SIG-M5 treated with dmso at 0.1 percent for 504 hours (cell line): ENCODE data around the gene IPPK.

Experiments
- DNase-seq: peaks from one replicate; lab custom pipeline; 2025; ENCODE audit not compliant: unreplicated experiment; lab: John Stamatoyannopoulos, UW

The IPPK gene

DNA sequence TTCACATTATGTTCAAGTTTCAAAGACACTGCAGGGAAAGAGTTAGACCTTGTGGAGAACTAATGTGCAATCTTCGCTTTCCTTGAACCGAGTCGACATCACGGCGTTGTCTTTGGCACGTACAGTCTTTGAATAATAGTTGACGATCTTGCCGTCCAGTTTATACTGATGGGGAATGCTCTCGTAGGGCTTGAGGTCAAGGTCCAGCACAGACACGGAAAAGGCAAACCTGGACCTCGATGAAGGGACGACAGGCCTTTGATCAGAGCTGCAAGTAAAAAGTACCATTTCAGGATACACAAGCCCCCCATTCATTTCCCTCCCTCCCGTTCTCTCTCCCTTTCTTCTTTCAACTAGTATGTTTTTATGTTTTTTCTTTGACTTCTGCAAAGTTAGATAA lies 54.1 kb downstream of the IPPK start:
- DNase-seq = no peak

DNA sequence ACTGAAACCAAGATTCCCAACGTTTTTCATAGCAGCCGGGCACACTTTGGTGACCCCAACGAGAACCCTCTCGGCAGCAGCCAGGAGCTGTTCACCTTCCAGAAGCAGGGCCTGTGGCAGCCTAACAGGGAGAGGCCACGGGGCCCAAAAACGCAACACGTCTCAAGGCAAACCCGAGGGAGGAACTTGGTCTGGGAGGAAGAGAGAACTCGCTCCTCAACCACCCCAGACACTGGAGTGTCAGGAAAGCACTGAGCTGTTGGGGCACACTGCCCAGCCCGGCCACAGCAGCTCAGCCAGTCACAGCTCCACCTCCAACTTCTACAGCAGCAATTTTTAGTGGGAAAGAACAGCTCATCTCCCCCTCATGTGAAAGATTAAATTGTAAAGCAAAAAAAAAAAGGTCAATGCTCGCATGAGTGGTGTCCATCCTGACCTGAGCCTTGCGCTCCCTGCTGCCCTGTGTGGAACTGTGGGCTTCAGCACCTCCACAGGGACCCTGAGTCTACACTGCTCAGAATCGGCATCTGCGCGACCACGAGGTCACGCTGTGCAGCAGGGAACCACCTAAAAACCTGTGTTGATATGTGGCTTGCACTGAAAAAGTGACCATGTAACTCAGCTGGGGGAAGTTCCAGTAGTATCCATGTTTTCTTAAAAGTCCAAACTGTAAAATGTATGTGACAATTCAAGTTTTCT lies 55.0 kb downstream of the IPPK start:
- DNase-seq = no peak

DNA sequence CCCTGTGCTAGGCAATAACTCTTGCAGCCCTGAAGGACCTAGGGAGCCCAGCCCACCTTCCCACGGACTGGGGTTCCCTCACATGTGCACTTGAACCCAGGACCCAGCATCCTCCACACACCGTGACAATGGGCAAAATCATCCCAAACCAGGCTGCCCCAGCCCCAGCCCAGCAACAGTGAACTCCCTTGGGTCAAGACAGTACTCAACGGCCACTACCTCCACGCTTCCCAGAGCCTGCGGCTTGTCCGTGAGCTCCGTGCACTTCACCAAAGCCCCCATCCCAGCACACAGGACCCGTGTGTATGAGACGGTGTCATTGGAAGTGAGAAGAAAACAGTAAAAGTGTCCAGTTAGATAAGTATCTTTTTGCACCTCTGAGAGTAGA lies 55.8 kb downstream of the IPPK start:
- DNase-seq = no peak

DNA sequence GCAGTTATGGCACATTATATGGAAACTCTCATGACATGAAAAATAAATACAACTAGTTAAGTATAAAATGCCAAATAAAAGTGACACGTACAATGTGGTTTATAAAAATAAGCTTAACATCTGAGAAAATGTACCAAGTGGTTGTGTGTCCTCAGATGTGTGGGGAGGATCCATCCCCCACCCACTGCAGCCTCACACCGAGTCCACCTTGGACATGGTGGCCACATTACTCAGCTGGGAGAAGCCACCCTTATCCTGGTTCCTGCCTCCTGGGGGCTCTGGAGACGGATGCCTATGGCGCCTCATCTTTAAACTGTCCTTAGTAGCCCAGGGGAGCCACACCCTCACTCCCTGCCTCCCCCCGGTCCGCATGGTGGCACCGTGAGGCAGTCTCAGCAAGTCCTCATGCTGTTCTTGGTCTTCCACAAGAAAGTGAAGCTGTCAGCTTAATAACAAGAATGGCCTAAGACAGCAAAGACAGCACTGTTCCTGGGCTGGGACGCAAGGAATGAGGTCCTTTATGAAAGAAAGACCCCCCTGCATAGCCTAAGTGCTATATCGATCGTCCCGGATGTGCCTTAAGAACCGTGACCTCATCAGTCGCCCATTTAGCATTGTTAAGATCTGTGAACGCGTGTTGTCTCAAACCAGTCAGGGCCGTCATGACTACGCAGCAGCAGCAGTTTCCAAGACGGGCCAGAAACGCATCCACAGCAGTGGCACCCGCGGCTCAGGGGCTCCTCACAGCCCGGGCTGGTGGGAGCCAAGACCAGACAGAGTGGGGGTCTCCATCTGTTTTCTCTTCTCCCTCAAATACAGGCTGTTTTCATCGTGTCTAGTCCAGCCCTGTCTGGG lies 56.4 kb downstream of the IPPK start:
- no peak for DNase-seq

DNA sequence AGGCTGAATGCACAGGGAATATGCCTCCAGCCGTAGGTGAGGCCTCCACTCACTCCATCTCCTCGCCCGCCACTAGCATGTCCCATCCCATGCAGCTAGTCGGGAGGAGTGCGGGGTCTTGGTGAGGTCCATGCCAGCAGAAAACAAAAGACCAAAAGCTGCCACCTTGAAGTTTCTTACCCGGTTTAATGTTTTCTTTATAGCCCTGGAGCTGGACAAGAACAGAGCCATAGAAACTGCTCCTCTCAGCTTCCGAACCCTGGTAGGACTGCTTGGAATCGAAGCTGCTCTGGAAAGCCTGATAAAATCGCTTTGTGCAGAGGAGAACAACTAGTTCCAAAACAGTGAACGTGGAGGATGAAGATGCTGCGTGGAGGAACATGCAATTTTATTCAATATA lies 57.1 kb downstream of the IPPK start:
- DNase-seq = no peak

DNA sequence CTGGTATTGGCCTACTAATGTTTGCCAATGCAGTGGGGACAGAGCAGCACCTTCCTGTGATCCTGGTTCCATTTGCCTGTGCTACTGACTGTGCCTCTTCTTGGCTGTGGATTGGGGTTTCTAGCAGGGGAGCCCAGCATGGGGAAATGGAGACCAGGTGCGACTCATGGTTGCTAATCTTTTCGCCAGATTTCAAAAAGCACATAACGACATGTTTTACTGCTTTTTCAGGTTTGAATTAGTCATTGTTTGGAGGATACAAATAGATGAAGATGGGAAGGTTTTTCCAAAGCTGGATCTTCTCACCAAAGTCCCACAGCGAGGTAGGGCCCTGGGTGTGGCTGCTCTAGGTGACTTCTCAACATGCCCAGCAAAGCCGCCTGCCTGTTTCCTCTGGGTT lies 57.6 kb downstream of the IPPK start:
- no peak for DNase-seq

DNA sequence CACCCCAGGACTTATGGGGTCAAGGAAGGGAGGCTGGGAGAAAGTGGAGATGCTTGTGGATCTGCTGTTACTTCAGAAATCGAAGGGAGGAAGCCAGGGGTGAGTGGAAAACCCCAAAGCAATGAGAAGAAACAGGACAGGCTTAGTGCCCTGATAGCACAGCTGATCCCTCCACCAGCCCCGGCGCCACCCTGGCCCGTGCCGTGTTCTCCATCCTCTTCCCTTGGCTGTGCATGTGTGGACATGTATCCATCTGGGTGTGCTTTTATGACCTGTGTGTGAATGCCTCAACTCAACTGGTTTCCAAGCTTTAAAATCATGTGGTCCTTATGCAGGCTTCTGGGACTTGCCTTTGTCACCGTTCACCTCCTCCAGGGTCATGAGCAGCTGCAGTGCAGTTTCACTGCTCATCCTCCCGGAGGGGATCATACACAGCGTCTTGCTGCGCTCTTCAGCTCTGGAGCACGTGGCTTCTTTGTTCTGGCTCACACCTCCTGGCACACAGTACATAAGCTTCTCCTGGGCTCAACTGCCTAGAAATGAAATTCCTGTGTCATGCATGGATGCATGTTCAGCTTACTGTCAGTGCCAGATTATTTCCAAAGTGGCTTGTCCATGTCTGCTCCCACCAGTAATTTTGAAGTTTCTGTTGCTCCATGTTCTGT lies 58.2 kb downstream of the IPPK start:
- DNase-seq = no peak

DNA sequence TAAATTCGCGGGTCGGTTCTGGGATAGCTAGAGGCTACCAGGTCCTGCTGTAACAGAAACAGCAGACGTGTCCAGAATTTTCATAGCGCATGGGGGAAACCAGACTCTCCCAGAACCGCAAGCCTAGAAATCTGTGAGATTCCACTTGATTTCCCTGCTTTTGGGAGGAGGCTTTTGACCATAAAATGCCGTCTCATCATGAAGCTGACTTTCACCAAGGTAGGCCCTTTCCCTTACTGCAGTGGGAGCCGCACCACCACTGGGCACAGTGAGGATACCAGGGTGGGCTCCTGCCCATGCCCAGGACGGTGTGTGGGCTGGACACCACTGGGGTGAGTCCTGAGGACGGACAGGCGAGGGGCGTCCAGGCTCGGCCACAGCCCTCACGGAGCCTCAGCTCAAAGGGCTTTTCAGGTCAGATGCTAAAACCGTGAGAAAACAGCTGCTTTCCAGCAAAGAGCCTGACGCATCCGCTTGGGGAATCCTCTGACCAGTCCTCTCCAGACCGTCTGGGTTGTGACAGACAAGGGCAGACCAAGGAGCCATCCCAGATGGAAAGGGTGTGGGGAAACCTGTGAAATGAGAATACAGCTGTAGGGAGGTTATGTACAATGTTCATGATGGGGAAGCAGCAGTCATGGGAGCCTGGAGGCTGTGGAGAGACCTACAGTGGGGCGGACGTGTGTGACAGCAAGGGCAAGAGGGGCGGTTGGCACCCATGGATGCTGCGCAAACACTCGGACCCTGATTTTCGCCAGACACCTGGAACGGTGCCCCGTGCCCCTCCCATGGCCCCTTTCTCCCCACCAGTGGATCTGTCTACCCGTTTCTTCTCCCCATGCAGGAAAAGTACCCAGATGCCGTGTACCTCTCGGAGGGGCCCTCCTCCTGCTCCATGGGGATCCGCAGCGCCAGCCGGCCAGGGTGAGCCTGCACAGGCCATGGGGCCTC lies 59.2 kb downstream of the IPPK start:
- DNase-seq = no peak

DNA sequence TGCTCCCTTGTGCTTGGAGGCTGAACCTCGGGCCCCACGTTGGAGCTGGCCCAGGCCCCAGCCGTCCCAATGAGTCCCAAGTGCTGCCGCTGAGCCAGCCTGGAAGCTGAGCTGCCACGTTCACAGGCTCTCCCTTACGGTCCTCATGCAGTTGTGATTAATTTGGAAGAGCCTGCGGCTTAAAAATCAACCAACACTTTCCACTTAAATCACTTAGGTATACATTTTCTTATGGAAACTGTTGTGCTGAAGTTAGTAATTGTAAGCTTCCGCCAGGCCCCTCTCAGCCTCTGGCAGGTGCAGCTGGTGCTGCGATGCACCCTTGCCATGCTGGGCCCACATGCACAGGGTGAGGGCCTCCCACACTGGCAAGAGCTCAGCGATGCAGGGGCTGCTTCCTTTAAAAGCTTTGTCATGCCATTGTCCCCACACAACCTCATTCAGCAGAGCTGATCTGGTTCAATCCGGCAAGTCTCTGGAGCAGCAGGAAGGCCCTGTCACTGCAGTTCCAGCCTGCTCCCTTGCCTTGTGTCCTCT lies 61.0 kb downstream of the IPPK start:
- DNase-seq = no peak

DNA sequence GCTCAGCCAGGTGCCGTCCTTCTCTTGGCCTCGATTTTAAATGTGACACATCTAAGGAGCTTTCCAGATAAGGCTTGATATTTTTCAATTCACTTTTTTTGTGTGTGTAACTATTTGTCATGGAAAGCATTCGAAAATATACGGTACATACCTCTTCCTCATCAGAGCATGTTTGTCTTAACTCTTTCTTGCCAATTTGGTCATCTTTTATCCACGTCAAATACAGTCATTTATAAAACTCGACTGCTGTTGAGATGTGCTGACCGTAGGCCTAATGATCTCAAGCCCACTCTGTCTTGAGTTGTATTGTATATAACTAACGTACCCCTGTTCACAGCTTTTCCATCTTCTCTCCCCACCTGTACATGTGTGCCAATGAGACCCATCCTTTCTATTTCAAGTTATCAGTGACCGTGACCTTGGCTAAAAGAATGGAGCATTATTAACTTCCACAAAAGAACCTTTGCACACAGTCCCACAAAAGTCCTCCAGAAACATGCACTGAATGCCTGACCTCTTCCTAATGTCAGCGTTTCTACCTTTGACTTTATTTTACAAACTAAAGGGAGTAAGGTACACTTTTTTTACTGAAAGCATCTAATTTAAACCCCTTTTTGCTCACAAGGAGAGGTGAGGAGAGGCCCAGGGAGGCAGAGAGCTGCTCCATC lies 61.6 kb downstream of the IPPK start:
- DNase-seq = no peak

DNA sequence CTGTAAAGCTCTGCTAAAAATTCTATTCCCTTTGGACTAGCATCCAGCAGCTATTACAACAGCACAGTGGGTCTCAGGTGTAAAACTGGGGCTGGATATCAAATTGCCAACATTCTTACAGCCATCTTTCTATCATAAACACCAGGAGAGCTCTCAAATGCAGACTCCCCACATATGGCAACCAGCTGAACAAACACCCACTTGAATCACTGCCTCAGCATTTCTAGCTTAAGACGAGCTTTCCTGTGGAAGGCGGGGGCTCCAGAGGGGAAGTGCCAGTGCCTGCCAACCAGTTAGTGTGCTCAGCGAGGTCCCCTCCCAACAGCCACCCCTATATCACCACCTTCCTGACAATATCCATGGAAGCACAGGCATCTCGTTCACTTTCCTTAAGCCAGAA lies 62.2 kb downstream of the IPPK start:
- DNase-seq = no peak

DNA sequence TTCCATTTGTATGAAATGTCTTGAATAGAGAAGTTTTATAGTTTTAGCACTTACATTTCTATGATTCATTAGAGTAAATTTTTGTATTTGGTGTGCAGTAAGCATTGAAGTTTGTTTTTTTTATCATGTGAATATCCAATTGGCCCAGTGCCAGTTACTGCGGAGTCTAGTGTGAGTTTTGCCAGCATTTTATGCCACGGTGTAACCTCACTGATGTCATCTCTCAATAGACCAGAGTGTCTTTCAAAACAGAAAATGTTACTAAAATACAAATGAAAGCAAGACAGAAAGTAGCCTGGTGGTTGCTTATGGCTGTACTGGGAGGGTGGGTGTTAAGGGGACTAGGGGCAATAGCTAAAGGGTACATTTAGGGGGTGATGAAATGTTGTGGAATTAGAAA lies 62.8 kb downstream of the IPPK start:
- DNase-seq = no peak

DNA sequence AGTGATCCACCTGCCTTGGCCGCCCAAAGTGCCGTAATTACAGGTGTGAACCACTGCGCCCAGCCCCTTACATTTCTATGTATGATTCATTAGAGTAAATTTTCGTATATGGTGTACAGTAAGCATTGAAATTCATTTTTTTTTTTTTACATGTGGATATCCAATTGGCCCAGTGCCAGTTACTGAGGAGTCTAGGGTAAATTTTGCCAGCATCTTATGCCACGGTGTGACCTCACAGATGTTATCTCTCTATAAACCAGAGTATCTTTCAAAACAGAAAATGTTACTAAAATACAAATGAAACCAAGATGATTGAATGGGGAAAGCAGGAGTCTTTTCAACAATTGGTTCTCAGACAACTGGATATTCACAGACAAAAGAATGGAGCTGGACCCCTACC lies 64.7 kb downstream of the IPPK start:
- DNase-seq = no peak

DNA sequence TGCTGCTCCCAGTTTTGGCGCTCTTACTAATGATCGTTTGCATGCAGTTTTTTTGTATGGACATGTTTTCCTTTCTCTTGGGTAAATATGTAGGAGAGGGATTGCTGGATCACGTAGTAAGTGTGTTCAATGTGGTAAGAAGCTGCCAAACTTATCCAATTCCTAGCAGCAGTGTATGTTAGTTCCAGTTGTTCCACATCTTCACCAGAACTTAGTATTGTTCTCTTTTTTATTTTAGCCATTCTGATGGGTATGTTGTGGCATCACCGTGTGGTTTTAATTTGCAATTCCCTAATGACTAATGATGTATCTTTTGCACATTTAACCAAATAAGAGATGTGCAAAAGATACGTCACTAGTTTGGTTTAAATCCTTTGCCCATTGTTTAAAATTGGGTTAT lies 65.9 kb downstream of the IPPK start:
- DNase-seq = no peak

DNA sequence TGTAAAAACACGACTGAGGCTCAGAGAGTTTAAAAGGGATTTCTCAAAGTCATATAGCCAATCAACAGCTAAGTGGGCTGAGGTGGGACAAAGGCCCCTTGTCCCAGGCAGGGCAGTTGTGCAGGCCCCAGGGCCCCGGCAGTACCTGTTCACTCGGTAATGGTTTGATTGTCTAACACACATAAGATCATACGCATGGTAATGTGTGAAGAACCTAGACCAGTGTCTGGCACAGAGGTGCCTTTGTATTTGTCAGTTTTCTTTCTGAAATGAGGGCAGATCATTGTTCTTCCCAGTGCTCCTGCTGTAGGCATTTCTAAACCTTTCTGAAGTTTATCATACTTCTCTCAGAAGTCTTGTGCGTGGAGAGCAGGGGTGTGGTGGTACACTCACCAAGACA lies 66.8 kb downstream of the IPPK start:
- DNase-seq = no peak

DNA sequence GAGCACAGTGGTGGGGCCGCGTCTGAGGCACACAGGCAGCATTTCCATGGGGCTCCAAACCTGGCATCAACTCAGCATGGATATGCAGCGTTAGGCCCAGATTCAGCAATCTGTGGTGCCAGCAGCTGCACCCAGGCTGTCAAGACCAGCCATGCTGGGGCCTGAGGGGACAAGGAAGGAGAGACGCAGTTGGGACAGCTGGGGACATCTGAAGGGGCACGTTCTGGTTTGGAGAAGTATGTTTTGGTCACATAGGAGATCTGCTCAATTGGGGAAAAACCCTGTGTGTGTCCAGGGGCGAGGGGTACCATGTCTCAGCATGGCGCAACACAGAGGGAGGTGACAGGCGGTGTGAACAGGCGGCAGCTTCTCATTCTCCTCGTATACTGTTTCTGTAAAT lies 67.5 kb downstream of the IPPK start:
- no peak for DNase-seq

DNA sequence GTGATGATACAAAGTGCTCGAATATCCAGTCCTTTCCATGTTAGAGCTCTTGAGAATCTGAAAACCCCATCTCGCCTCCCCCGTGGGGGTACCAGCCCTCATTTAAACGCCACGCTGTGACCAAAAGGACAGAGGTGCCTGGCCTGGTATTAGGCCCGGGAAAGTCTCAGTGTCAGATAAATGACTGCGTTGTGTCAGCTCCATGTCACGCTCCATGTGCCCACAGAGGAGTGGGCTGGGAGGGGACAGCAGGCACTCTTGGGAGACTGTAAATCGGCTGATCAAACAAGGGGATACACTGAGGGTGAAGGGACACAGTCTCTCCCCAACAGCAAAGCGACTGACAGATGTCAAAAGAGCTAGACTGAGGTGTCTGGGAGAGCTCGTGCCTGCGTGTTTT lies 68.5 kb downstream of the IPPK start:
- no peak for DNase-seq

DNA sequence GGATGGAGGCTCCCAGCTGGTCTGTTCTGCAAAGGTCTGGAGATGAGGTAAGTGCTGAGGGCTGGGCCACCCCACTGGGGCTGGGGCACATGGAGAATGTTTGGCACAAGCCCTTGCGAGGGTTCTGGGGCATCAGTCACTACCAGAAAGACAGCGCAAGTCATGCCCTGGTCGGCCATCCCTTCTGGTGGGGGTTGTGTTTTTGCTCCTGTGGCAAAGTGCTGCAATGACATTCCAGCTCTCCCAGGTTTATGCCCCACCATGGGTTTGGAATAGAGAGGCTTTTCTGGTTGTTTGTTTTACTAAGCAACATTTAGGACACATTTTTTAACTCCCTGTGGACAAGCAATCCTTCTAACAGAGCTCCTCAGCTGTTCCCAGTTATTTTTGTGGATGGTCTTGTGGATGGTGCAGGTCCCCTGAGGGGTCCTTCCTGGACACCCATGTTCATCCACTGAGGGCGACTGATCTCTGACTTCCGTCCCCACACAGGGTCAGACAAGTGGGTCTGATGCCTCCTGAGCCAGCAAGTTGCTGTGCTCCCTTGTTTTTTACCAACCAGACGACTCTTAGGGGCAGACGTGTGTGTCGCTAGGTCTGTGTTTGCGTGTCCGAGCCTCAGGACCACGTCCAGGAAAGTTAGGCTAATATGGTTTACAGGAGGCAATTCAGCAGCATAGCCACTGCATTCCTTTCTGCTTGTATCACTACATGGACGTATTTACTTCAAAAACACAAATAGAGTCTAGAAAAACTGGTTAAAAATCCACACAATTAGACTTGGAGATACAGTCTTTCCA lies 69.3 kb downstream of the IPPK start:
- DNase-seq = peak; percentile 6

DNA sequence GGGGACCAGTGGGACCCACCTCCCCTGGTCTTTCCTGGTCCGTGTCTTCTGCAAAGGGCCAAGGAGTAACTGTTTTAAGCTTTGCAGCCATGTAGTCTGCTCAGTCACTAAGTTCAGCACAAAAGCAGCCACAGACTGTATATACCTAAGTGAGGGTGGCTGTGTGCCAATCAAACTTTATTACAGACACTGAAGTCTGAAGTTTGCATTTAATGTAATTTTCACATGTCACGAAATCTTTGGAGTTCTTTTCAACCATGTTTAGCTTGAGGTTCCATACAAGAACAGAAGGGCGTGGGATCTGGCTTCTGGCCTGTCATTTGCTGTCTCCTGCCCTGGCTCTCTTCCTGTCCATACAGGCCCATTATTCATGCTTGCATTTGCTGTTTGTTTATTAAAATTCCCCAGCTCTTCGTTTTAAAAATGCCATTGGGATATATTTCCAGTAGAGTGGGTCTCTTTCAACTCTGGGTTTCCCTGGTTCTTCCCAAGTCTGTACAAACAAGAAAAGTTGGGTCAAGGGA lies 69.9 kb downstream of the IPPK start:
- no peak for DNase-seq
